Activated CD4-positive, alpha-beta T cell treated with anti-CD3 and anti-CD28 coated beads, Interleukin-10, Interleukin-2, amounts not matched to agents 100 ng/mL and 50 ng/mL, durations not matched to agents 16 hours and 8 hours (primary cell): ENCODE measurements around the gene GIT2.
"Not testable (repeated sequence)": the region's sequence is repeated elsewhere in the genome, so short reads cannot be mapped to it uniquely, and the experiment has no call there.

ENCODE experiments used
- DNase-seq: peaks from one replicate; pipeline ENCODE4 v3.0.0-alpha.2; 2020

Gene GIT2

GRCh38 chr12:110005319-110005973 lies 9.3 kb upstream of the GIT2 start:
- peak; percentile 63 for DNase-seq

GRCh38 chr12:110004598-110004997 lies 8.4 kb upstream of the GIT2 start:
- DNase-seq: peak; percentile 56

GRCh38 chr12:110002676-110003515 lies 6.7 kb upstream of the GIT2 start:
- DNase-seq: no peak

- DNase-seq: no peak
Observed at GRCh38 chr12:110001596-110001995, 5.4 kb upstream of the GIT2 start.

DNA sequence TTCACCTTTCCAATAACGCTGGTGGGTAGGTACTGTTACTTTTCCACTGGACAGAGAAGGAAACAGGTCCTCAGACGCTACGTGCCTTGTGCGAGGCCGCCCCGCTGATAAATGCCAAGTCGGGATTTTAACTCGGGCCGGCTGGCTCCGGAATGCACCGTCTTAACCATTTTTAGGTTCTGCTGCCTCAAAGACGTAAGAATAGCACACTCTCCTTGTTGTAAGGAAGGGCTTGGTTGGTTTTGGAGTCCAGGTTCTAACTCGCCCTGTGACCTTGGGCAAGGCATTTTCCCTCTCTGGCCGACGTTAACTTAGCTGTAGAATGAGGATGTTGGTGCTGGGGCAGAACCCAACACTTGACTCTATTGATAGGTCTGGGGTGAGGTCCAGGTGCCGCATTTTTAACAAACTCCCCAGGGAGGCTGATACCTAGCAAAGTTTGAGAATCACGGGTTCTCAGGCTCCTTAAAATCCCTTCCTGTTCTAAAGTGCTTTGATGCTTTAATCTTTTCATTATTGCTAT lies 3.9 kb upstream of the GIT2 start:
- no peak for DNase-seq

DNA sequence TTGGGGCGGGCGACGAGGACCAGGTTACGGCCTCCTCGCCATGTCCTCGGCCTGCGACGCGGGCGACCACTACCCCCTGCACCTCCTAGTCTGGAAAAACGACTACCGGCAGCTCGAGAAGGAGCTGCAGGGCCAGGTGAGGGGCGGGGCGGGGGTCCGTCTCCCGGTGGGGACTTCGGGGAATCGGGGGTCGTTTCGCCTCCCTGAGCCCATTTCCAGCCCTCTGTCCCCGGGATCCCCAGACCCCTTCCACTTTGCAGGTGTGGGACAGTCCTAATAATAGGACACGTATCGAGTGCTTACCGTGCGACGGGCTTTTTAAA lies 3.4 kb upstream of the GIT2 start:
- DNase-seq: no peak

GRCh38 chr12:109998904-109999648 lies 2.9 kb upstream of the GIT2 start, which contains the start of gene ANKRD13A:
Gene ANKRD13A (plus strand): TSS chr12:109999430. CDS start chr12:109999689, 259 bp downstream.
- peak; percentile 94 for DNase-seq

DNA sequence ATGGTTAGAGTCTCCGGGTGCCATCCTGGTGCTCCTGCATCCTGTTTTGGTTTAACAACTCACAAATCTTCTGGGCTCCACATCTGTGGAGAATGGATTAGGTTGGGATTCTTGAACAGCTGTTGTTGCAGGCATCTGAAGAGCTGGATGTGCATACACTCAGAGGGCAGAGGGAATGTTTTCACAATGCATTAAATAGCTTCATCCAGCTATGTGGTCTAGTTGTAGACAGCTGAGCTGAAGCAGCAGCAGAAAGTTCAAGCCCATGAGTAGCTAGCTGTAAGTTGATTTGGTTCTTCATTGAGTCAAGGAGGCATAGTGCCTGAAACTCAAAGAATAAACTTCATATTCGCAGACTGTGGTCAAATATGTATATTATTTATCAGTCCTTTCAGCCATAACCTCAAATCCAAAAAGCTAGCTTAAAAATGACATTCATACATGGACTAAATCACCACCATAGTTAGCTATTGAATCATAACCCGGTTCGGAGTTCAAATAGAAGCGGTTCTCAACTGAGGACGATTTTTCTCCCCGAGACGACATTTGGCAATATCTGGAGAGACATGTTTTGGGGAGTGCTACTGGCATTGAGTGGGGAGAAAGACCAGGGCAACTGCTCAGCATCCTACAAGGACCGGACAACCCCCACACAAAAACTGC lies 2.2 kb upstream of the GIT2 start:
- no peak for DNase-seq

- no peak for DNase-seq
Observed at GRCh38 chr12:109997393-109997792, 1.2 kb upstream of the GIT2 start.

DNA sequence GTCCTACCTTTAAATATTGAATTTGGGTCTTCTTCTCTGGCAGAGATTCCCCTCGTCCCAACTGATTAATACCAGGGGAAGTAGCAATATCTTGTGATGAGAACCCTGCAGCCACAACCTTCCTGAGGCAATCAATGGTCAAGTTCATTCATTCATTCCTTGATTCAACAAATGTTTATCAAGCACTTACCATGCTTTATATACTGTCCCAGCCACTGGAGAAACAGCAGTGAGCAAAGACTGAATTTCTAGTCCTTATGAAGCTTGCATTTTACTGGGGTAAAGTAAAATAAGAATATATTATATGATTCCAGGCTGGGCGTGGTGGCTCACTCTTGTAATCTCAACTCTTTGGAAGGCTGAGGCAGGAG lies 300 bp upstream of the GIT2 start:
- DNase-seq: no peak

DNA sequence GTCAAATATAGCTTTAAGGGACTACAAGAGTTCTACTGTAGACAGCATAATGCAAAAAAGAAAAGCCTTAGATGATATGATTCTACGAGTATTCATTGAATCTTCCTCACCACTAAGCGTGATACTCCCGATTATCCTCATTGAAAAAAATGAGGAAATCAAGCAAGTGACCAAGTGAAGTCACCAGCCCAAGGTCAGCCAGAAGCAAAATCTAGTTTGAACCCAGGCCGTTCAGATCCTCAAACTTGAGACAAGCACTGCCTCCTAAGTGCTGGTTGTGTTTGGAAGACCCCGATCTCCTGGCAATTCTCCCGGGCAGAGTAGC lies 845 bp downstream of the GIT2 start:
- DNase-seq: no peak

GRCh38 chr12:109994401-109995175 lies 1.6 kb downstream of the GIT2 start:
- peak; percentile 54 for DNase-seq

DNA sequence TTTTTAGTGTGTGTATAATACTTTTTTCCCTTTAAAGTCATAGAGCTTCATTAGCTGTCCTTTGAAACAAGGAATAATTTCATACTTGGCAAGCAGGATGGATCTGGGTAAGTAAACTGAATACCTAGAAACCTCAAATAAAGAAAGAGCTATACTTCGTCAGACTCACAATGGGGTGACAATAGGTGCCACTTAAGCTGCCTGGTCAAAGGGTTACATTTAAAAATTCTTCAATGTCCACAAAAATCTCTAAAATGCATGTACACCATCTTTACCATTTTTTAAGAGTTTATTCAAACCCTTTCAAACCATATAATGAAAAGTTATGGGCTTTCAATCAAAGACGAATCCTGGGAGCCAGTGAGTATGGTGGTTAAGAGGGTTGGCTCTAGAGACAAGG lies 3.1 kb downstream of the GIT2 start:
- no peak for DNase-seq

DNA sequence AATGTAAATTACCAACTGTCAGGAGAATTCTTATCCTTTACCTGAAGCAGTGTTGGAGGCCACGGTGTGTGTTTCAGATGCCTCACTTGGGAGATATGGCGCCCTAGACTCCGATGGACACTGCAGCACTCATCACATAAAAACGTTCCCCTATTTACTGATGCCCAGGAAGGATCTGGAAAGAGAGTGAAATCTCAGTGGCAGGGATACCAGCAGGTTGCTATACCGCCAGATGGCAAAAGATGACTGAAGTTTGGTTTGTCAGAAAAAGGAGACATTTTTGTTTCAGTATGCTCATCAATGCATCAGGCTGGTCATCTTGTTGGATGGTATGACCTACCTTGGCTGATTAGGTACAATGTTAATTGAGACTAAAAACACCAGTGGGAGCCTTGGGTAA lies 4.6 kb downstream of the GIT2 start:
- DNase-seq: no peak

GRCh38 chr12:109989380-109989779 lies 6.8 kb downstream of the GIT2 start:
- DNase-seq: no peak

DNA sequence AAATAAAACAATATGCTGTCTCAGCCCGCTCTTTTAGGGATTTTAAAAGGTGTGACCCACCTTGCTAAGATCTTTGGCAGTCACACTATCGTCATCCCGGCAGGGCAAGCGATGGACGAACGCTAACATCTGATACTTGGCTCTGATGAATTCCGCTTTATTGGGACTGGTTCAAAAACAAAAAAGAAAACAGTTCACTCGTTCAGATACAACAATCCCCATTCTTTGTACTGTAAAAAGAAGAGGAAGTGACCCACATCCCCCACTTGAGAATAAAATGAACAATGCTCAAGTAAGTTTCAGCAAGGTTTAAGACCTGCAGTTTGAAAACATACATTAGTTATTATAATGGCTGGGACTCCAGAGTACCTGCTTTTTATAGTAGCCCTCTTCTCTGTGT lies 7.3 kb downstream of the GIT2 start:
- no peak for DNase-seq

DNA sequence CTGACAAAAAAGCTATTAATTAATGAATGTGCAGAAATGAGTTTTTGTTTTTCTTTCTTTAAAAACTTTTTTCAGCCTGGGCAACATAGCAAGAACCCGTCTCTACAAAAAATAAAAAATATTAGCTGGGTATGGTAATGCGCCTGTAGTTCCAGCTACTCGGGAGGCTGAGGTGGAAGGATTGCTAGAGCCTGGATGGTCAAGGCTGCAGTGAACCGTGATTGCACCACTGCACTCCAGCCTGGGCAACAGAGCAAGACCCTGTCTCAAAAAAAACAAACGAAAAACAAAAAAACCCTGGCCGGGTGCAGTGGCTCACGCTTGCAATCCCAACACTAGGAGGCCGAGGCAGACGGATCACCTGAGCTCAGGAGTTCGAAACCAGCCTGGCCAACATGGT lies 7.9 kb downstream of the GIT2 start:
- DNase-seq: no peak

DNA sequence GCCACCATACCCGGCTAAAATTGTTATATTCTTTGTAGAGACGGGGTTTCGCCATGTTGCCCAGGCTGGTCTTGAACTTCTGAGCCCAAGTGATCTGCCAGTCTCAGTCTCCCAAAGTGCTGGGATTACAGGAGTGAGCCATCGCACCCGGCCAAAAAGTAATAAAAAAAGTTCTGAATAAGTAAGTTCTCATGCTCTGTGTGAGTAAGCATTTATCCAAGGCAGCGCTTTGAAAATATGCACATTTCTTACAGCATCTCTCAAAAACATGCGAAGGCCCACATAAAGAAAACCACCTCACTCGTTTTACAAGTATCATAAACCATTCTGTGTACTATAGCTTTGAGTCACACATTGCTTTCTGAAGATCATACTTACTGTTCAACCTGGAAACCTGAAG lies 8.6 kb downstream of the GIT2 start:
- peak; percentile 85 for DNase-seq

DNA sequence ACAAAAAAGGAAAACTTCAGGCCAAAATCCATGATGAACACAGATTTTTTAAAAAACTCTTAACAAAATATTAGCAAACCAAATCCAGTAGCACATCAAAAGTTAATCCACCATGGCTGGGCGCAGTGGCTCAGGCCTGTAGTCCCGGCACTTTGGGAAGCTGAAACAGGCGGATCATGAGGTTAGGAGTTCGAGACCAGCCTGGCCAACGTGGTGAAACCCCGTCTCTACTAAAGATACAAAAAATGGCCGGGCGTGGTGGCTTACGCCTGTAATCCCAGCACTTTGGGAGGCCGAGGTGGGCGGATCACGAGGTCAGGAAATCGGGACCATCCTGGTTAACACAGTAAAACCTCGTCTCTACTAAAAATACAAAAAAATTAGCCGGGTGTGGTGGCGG lies 9.9 kb downstream of the GIT2 start:
- DNase-seq: not testable (repeated sequence)

- DNase-seq: peak; percentile 49
Observed at GRCh38 chr12:109983432-109984142, 12.6 kb downstream of the GIT2 start.

DNA sequence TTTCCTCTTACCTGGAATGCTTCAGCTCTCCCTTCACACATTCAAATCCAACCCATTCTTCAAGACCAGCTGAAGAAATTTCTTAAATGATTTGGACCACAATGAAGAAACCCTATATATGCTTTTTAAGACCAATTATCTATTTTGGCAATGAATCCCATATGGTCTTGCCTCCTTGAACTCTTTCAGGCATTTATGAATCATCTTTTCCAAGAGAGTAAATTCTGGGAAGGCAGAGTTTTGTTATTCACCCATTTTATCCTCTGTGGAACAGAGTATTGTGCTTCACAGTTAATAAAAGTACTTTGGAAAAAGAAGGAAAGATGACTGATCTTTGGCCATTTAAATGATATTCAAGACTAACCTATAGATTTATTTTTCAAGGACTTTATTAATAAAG lies 14.0 kb downstream of the GIT2 start:
- no peak for DNase-seq

DNA sequence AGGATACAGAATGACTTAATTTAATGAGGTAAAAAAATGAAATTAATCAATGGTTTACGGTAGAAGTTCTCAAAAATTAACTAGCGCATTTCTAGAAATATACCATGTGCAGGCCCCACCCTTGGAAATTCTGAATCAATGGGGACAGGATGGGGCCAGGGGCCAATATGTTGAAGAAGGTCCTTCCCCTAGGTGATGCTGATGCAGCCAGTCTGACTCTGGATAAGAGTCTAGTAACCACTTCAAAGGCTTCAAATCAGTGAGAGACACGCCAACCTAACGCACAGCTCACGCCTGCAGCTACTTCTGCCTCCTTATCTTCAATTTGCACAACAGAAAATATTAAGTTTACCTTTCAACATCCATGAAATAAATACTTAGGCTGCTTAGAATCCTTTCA lies 14.9 kb downstream of the GIT2 start:
- DNase-seq: peak; percentile 81
